NCI-H1105 treated with DMSO at 0.1 percent for 48 hours (cell line): ENCODE measurements around the gene PGC.

Source experiments
- DNase-seq: peaks from one replicate; lab custom pipeline; 2025; lab: John Stamatoyannopoulos, UW

Gene PGC

DNA sequence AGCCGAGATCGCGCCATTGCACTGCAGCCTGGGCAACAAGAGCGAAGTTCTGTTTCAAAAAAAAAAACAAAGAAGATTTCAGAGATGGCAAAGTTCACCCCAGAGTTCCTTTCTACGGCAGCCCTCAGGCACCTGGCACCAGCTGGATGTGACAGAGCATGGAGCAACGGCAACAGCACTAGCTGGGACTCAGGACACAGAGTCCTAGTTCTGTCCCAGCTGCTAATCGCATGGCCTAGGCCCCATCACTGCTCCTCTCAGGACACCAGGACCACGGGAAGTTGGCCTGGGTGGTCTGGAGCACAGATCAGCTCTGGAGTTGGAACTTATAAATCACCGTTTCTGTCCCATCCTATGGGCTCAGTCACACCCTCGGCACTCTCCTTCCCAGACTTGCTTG, 1.1 kb downstream of the PGC start:
- DNase-seq = no peak

GRCh38 chr6:41744236-41744787, 2.9 kb downstream of the PGC start:
- no peak for DNase-seq

DNA sequence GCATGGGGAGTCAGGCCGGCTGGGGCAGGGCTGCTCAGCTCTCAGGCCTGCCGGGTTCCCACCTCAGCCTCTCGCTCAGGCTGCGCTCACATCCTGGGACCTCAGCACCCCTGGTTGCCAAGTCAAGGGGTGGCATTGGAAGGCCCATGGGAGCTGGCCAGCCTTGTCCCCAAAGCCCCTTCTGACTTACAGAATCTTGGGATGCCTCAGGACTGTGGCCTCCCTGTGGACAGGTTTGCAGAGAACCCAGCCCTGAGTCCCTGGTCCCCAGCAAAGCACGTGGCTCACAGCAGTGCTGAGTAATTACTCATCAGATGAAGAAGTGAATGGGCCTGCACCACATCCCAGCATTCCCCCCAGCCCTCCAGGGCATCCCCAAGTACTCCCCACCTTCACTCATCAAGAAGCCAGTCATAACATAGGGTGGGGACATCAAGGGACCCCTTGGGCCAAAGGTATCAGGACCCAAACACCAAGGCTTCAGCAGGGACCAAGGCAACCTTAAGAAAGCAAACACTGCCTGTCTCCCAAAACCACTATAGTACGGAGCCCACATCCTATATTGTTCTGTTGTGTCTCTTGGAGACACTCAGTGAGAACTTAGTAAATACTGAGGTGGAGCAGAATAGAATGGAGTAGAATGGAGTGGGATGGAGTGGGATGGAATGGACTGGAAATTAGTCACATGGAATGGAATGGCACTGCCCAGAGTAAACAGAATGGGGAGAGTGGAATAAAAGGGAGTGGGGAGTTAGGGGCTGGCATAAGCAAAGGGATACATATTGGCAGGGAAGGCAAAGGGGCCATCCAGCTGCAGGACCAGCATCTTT, 3.6 kb downstream of the PGC start:
- no peak for DNase-seq

- DNase-seq = no peak
Measured at GRCh38 chr6:41741625-41742490, 5.3 kb downstream of the PGC start.

GRCh38 chr6:41740366-41741162, 6.6 kb downstream of the PGC start:
- DNase-seq = no peak

DNA sequence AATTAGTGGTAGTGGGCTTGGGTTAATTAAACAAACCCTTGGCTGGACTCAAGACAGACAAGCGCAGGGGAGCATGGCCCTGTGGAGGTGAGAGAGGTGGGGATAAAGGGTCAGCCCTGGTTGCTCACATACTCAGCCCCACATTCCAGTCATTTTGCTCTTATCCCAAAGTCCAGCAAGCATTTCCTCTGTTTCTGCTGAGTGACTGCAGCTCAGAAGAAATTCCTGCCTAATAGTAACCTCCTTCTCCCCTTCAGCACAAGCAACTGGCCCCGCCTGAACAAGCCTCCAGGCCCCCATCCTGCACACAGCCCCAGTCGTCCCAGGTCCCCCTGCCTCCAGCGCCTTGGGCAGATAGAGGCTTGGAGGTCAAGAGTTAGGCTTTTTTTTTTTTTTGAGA, 8.2 kb downstream of the PGC start:
- no peak for DNase-seq

- no peak for DNase-seq
Measured at GRCh38 chr6:41737591-41738130, 9.5 kb downstream of the PGC start.

- no peak for DNase-seq
Measured at GRCh38 chr6:41736800-41737555, 10.2 kb downstream of the PGC start.

GRCh38 chr6:41736186-41736733, 10.9 kb downstream of the PGC start:
- no peak for DNase-seq

- peak; percentile 83 for DNase-seq
Measured at GRCh38 chr6:41735427-41736185, 11.6 kb downstream of the PGC start, which contains the start of gene TFEB. TFEB (minus strand) TSS chr6:41735608; CDS start chr6:41691213, 44,395 bp downstream.

DNA sequence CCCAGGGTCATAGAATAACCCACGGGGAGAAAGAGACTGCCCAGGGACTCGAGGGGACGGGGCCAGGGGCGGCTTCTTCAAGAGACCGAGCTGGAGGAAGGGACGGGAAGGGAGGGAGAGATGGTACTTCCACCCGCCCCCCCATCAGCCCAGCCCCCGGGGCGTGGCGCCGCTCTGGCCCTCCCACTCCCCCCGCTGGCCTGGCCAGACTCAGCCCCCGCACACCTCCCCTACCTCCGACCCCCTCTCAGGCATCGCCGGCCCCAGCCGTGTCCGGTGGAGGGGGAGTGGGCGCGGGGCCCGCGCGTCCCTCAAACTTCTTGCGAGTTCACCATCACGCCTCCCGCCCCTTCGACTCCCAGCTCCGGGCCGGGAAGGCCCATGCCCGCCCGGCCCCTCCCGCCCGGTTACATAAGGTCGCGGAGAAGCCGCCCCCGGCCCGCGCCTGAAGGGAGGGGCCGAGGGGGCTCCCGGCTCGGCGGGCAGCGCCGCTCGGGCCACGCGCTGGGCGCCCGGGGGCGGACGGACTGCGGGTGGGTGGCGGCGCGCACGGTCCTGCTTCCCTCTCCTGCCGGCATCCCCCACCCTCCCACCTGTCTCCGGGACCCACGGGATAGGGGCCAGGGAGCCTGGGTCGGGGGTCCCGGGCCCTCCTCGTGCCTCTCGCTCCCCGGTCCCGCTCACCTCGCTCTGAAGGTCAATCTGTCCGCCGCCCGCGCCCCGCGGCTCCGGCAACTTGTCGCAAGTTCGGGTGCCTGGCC, 12.4 kb downstream of the PGC start:
- DNase-seq = peak; percentile 39

GRCh38 chr6:41733707-41734665, 13.2 kb downstream of the PGC start:
- peak; percentile 59 for DNase-seq

GRCh38 chr6:41733360-41733706, 13.9 kb downstream of the PGC start:
- no peak for DNase-seq

- peak; percentile 12 for DNase-seq
Measured at GRCh38 chr6:41732591-41733359, 14.4 kb downstream of the PGC start.

DNA sequence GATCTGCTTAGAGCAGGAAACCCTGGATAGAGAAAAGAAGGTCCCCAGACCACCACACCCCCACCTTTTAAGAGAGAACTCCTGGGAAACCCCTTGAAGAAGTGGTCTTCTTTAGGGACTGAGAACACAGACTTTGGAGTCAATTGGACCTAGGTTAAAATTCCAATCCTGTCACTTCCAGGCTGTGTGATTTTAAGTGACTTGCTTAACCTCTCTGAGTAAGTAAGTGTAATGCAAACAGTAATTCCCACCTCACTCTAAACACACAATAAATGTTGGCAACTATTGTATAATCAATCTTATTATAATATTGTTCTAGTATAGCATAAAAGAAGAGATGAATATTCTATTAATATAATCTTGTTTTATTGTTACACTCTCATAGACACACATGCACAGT, 15.0 kb downstream of the PGC start:
- DNase-seq = no peak

- no peak for DNase-seq
Measured at GRCh38 chr6:41731561-41732086, 15.6 kb downstream of the PGC start.
